B cell (primary cell): ENCODE measurements around the gene CYP1B1. TPM values are rescaled to one million over a fixed set of nuclear protein-coding genes. Genes with fewer than 3 reads are reported as not detected.

Experiments used
- ATAC-seq: fragments of 200-7000 bp; cut with Tn5 transposase; one replicate; pipeline ENCODE4 v1.10.0; 2021; ENCODE audit warnings: low read depth, mild to moderate bottlenecking, moderate number of reproducible peaks, moderate library complexity
- CTCF ChIA-PET: fragments of 350-600 bp; sonication (Branson Sonifier 250); formaldehyde crosslinking; loops from one replicate; lab custom pipeline; 2021; ENCODE audit warnings: antibody characterized with exemption, inconsistent platforms; lab: Charles Lee
- POLR2A ChIA-PET: fragments of 350-600 bp; sonication (Branson Sonifier 250); formaldehyde crosslinking; loops from one replicate; lab custom pipeline; 2021; ENCODE audit warnings: antibody characterized with exemption; lab: Charles Lee
- DNase-seq: peaks from one replicate; pipeline ENCODE4 v3.0.0; 2013
- H2AFZ ChIP-seq: 2 replicates; pipeline ENCODE4 v1.6.1; 2012; ENCODE audit warnings: mild to moderate bottlenecking, low read depth, low read length; ENCODE audit not compliant: insufficient read depth, poor library complexity, severe bottlenecking
- H3K27ac ChIP-seq, 2 donors: 1 replicate in 1 of 2; 2 replicates in 1 of 2; pipeline ENCODE4 v1.5.1; 2012 to 2013; ENCODE audit warnings: low read length in 2 of 2, mild to moderate bottlenecking in 2 of 2, moderate library complexity in 1 of 2
- H3K27me3 ChIP-seq, 4 experiments: fragments of 200-600 bp in 1 of 4; sonication (generic) in 1 of 4; replicated peaks in 1 of 4; 1 replicate in 2 of 4; 2 replicates in 2 of 4; pipeline versions ENCODE4 v1.6.1 to v1.7.0; 2013 to 2016; ENCODE audit warnings: low read length in 3 of 4, mild to moderate bottlenecking in 2 of 4, mixed read lengths in 1 of 4, moderate library complexity in 1 of 4; ENCODE audit not compliant: insufficient read depth in 4 of 4, control insufficient read depth in 3 of 4; ENCODE audit errors: control extremely low read depth in 1 of 4
- H3K36me3 ChIP-seq, 2 experiments: replicated peaks in 1 of 2; 1 replicate in 1 of 2; 2 replicates in 1 of 2; pipeline versions ENCODE4 v1.6.1 to v1.7.1; 2013; ENCODE audit warnings: low read length in 1 of 2; ENCODE audit not compliant: insufficient read depth in 2 of 2, control insufficient read depth in 1 of 2; ENCODE audit errors: control extremely low read depth in 1 of 2, extremely low read depth in 1 of 2
- H3K4me1 ChIP-seq, 2 donors: fragments of 200-600 bp in 1 of 2; sonication (generic) in 1 of 2; 1 replicate in 1 of 2; 2 replicates in 1 of 2; pipeline versions ENCODE4 v1.5.1 to v1.6.1; 2013 to 2017; ENCODE audit warnings: low read length in 2 of 2; ENCODE audit not compliant: control insufficient read depth in 2 of 2, insufficient read depth in 2 of 2
- H3K4me2 ChIP-seq: replicated peaks from 2 replicates; pipeline ENCODE3; 2012; ENCODE audit warnings: mild to moderate bottlenecking, low read depth, low read length; ENCODE audit not compliant: poor library complexity, severe bottlenecking
- H3K4me3 ChIP-seq, 5 experiments: fragments of 200-600 bp in 1 of 5; sonication (generic) in 1 of 5; 1 replicate in 3 of 5; 2 replicates in 2 of 5; pipeline versions ENCODE4 v1.5.1 to v1.7.0; 2011 to 2016; ENCODE audit warnings: low read length in 4 of 5, mild to moderate bottlenecking in 4 of 5, low read depth in 2 of 5, control low read depth in 1 of 5, moderate library complexity in 1 of 5; ENCODE audit not compliant: insufficient read depth in 1 of 5; ENCODE audit errors: control extremely low read depth in 1 of 5, extremely low read depth in 1 of 5
- H3K79me2 ChIP-seq: fragments of 200-600 bp; sonication (generic); one replicate; pipeline ENCODE4 v1.6.0; 2016; ENCODE audit warnings: low read length; ENCODE audit not compliant: control insufficient read depth, insufficient read depth
- H3K9ac ChIP-seq: fragments of 200-600 bp; sonication (generic); 2 replicates; pipeline ENCODE4 v1.6.1; 2017; ENCODE audit warnings: mild to moderate bottlenecking, low read length, moderate library complexity
- H3K9me3 ChIP-seq, 3 donors: one replicate each; pipeline versions ENCODE4 v1.6.1 to v1.7.1; 2013; ENCODE audit warnings: low read length in 2 of 3; ENCODE audit not compliant: control insufficient read depth in 2 of 3, insufficient read depth in 1 of 3; ENCODE audit errors: control extremely low read depth in 1 of 3
- H4K20me1 ChIP-seq: 2 replicates; pipeline ENCODE4 v1.6.0; 2012; ENCODE audit warnings: mild to moderate bottlenecking, low read length; ENCODE audit not compliant: insufficient read depth, control insufficient read depth, poor library complexity, severe bottlenecking
- H3K27ac Mint-ChIP-seq: one replicate; pipeline ENCODE4 v1.8.0; 2021; ENCODE audit warnings: mixed read lengths
- H3K27me3 Mint-ChIP-seq: one replicate; pipeline ENCODE4 v1.8.0; 2021; ENCODE audit warnings: mixed read lengths
- H3K4me1 Mint-ChIP-seq: one replicate; pipeline ENCODE4 v1.8.0; 2021; ENCODE audit warnings: mixed read lengths
- H3K4me3 Mint-ChIP-seq: one replicate; pipeline ENCODE4 v1.8.0; 2021; ENCODE audit warnings: mixed read lengths
- H3K9me3 Mint-ChIP-seq: one replicate; pipeline ENCODE4 v1.8.0; 2022; ENCODE audit warnings: mixed read lengths; ENCODE audit not compliant: insufficient read depth
- EZH2 ChIP-seq: IDR thresholded peaks from 2 replicates; pipeline ENCODE4 v1.6.1; 2012; ENCODE audit warnings: borderline replicate concordance, low read depth, mild to moderate bottlenecking, moderate library complexity, low read length; ENCODE audit not compliant: insufficient read depth, poor library complexity, severe bottlenecking
- WGBS: methylation state at CpG from one replicate; pipeline ENCODE4 v1.1.5; 2013; ENCODE audit warnings: missing lambda C conversion rate; ENCODE audit not compliant: insufficient coverage; 5-methylcytosine and 5-hydroxymethylcytosine counted together
- intact Hi-C: fragments of 100-400 bp; cut with micrococcal nuclease; formaldehyde crosslinking; loops from one replicate; pipeline ENCODE4 v1.10.0; 2022
- polyA plus RNA-seq: library from polyadenylated mRNA; depleted of rRNA; stranded (reverse); fragments of >200 nt; gene quantifications from 2 replicates; pipeline ENCODE4 v1.2.3, GENCODE V29; 2012
- total RNA-seq, 2 donors: library from RNA; stranded (reverse); fragments of 120-200 nt in 1 of 2; gene quantifications; 1 replicate in 1 of 2; 2 replicates in 1 of 2; pipeline versions ENCODE4 v1.2.3 to v1.2.4, GENCODE V29; 2013 to 2022
- TF ChIP-seq, protein P1 (sequence below): fragments of 200-600 bp; IDR thresholded peaks from one replicate; pipeline ENCODE4 v1.8.0; 2022; ENCODE audit warnings: antibody characterized with exemption, mild to moderate bottlenecking

Gene CYP1B1
- total and polyA plus RNA-seq, 2 donors (not counting 1 experiment from before 2014, with no cell fraction given): 0.31 to 0.89 TPM

DNA sequence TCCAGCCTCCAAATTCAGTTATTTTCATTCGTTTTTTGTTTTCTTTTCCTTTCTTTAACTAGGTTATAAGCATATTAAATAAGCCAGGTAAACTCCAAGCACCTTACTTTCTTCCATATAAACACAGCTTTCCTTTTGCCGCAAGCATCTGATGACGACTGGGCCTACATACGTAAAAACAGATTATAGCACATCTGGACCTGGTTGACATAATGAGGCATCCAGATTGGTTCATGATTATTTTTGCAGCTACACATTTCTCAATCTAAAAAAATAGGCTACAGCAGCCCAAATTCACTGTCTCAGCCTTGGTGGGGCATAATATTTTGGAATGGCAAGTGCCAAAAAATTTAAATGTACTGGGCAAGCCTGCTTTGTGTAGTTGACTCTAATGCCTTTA is 7.7 kb downstream of the CYP1B1 start:
- TF ChIP-seq, protein P1, sequence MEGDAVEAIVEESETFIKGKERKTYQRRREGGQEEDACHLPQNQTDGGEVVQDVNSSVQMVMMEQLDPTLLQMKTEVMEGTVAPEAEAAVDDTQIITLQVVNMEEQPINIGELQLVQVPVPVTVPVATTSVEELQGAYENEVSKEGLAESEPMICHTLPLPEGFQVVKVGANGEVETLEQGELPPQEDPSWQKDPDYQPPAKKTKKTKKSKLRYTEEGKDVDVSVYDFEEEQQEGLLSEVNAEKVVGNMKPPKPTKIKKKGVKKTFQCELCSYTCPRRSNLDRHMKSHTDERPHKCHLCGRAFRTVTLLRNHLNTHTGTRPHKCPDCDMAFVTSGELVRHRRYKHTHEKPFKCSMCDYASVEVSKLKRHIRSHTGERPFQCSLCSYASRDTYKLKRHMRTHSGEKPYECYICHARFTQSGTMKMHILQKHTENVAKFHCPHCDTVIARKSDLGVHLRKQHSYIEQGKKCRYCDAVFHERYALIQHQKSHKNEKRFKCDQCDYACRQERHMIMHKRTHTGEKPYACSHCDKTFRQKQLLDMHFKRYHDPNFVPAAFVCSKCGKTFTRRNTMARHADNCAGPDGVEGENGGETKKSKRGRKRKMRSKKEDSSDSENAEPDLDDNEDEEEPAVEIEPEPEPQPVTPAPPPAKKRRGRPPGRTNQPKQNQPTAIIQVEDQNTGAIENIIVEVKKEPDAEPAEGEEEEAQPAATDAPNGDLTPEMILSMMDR: no peak
- TF ChIP-seq EZH2: no peak
- no peak overlapping the region for H2AFZ ChIP-seq
- Mint-ChIP-seq H3K4me1 (no peaks in the 10 kb centered on the region), H3K27ac (no peak overlapping the region), H3K4me3 (no peak overlapping the region), H3K9me3 (no peaks in the 10 kb centered on the region), H3K27me3 (peaks cover 11% of the 10 kb centered on the region)
- no peaks in the 10 kb centered on the region for H4K20me1 ChIP-seq
- ChIA-PET POLR2A (no interaction called here), CTCF (no interaction called here)
- H3K36me3 ChIP-seq: no peaks in the 10 kb centered on the region
- H3K27me3 ChIP-seq: peaks cover 0 to 8% (median 6%) of the 10 kb centered on the region in 4 experiments
- H3K9me3 ChIP-seq: no peaks in the 10 kb centered on the region
- WGBS: no CpG with 5 or more reads among the region's 4 CpGs
- H3K9ac ChIP-seq: no peak overlapping the region
- H3K4me1 ChIP-seq: no peaks in the 10 kb centered on the region
- H3K4me2 ChIP-seq: no peak overlapping the region
- H3K79me2 ChIP-seq: no peaks in the 10 kb centered on the region
- intact Hi-C loops: no loop called here
- no peak overlapping the region for H3K4me3 ChIP-seq
- no peak for DNase-seq
- no peak for ATAC-seq
- H3K27ac ChIP-seq: no peak overlapping the region

DNA sequence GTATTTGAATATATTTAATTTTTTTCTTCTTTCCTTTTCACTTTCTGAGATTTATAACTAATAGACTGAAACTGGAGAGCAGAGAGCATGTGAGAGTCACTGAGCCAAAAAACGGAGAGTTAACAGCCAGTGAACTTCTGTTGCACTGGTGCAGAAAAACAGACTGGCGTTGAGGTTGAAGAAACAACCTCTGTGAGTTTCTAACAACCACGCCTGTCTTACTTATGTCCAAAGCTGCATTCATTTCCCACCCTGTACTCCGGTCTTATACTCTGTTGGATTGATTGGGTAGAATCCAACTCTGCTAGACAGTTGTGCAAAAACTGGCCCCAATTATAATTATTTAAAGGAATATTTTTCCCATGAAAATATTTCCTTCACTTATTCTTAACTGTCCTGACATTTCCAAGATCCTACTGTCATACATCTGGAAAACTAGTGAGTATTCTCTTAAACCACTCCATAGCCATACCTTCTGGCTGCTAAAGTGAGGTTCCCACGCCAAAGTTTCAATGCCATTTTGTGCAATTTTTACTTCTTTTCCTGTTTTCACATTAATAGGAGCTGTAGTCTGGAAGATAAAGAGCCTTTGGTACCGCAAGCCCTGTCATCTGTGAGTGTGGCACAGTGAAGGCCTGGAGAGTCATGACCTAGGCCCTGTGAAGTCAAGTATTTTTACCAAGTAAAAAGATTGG is 9.4 kb downstream of the CYP1B1 start:
- DNase-seq (no peak), ATAC-seq (no peak)
- H4K20me1 ChIP-seq: no peaks in the 10 kb centered on the region
- Mint-ChIP-seq H3K4me1 (no peaks in the 10 kb centered on the region), H3K4me3 (no peak overlapping the region), H3K9me3 (no peaks in the 10 kb centered on the region), H3K27me3 (peaks cover 10% of the 10 kb centered on the region), H3K27ac (no peak overlapping the region)
- TF ChIP-seq, protein P1: no peak
- TF ChIP-seq EZH2: no peak
- ChIA-PET POLR2A (interaction anchor here (0.6 kb wide), 1 partner anchor 9 kb away, joined by 3 read pairs; no protein-coding TSS in a partner anchor), CTCF (no interaction called here)
- H3K4me2 ChIP-seq: no peak overlapping the region
- no peaks in the 10 kb centered on the region for H3K27me3 ChIP-seq
- no peaks in the 10 kb centered on the region for H3K9me3 ChIP-seq
- intact Hi-C loops: no loop called here
- H3K4me3 ChIP-seq: no peak overlapping the region
- no peak overlapping the region for H2AFZ ChIP-seq
- no peak overlapping the region for H3K27ac ChIP-seq
- no peak overlapping the region for H3K9ac ChIP-seq
- H3K36me3 ChIP-seq: no peaks in the 10 kb centered on the region
- no peaks in the 10 kb centered on the region for H3K79me2 ChIP-seq
- WGBS: 63% methylated on average over 2 of the region's 6 CpGs
- H3K4me1 ChIP-seq: no peaks in the 10 kb centered on the region
